Activated CD4-positive, alpha-beta T cell treated with anti-CD3 and anti-CD28 coated beads, Interleukin-2, amount 50 U/mL, for 4 hours (primary cell): Measurements from ENCODE around the gene HYLS1.
"Not testable (repeated sequence)": the region's sequence is repeated elsewhere in the genome, so short reads cannot be mapped to it uniquely, and the experiment has no call there.

Experiments used
- DNase-seq, 2 experiments: peaks; one replicate each; pipeline ENCODE4 v3.0.0-alpha.2; 2020

The HYLS1 gene

GRCh38 chr11:125887373-125888324 is at the start of gene HYLS1:
Gene HYLS1 (plus strand): TSS chr11:125887668. CDS start chr11:125899369, 11,701 bp downstream.
- peak; percentile 89 for DNase-seq

- DNase-seq, result no peak
These were observed 45.0 kb upstream of the HYLS1 start for GRCh38 chr11:125842321-125842948.

GRCh38 chr11:125846188-125846587 is 41.3 kb upstream of the HYLS1 start:
- DNase-seq, result no peak

GRCh38 chr11:125857670-125858069 is 29.8 kb upstream of the HYLS1 start:
- not testable (repeated sequence) for DNase-seq

GRCh38 chr11:125862786-125863185 is 24.7 kb upstream of the HYLS1 start:
- DNase-seq, result not testable (repeated sequence)

GRCh38 chr11:125865354-125865753 is 22.1 kb upstream of the HYLS1 start:
- DNase-seq, result not testable (repeated sequence)

GRCh38 chr11:125869521-125869920 is 17.9 kb upstream of the HYLS1 start:
- DNase-seq, result no peak

GRCh38 chr11:125871391-125872137 is 15.9 kb upstream of the HYLS1 start:
- no peak for DNase-seq

- DNase-seq, result no peak
These were observed 15.4 kb upstream of the HYLS1 start for GRCh38 chr11:125872138-125872491.

GRCh38 chr11:125873881-125874555 is 13.4 kb upstream of the HYLS1 start:
- DNase-seq, result no peak

GRCh38 chr11:125874556-125875124 is 12.8 kb upstream of the HYLS1 start:
- peak; percentile 11 to 22 for DNase-seq

GRCh38 chr11:125881291-125881690 is 6.2 kb upstream of the HYLS1 start:
- no peak for DNase-seq

- no peak for DNase-seq
These were observed 4.1 kb upstream of the HYLS1 start for GRCh38 chr11:125883375-125883774.

GRCh38 chr11:125886997-125887372 is 483 bp upstream of the HYLS1 start:
- DNase-seq, result peak; percentile 22 to 27

- no peak for DNase-seq
These were observed 3.1 kb downstream of the HYLS1 start for GRCh38 chr11:125890447-125891100.

- no peak for DNase-seq
These were observed 4.6 kb downstream of the HYLS1 start for GRCh38 chr11:125892071-125892470.

- no peak for DNase-seq
These were observed 5.5 kb downstream of the HYLS1 start for GRCh38 chr11:125892994-125893393.

GRCh38 chr11:125901872-125902271 is 14.4 kb downstream of the HYLS1 start:
- no peak for DNase-seq

GRCh38 chr11:125902277-125902926 is 14.9 kb downstream of the HYLS1 start:
- DNase-seq, result no peak

GRCh38 chr11:125902927-125903710 is 15.7 kb downstream of the HYLS1 start, which contains the start of gene PUS3:
Gene PUS3 (minus strand): TSS chr11:125903206. CDS start chr11:125896284, 6,922 bp downstream.
- peak; percentile 87 to 88 for DNase-seq
